SK-N-SH (cell line): ENCODE results near the gene NUDT22. TPM values are rescaled to one million over a fixed set of nuclear protein-coding genes. Genes with fewer than 3 reads are reported as not detected.
A peak's percentile ranks its signal among the peaks of the same experiment; 100 is the strongest.

Experiments
- CTCF ChIA-PET: fragments of 300-600, 350-600 bp; formaldehyde crosslinking; extraction: SDS; loops from one replicate; lab custom pipeline; 2021; lab: Yijun Ruan, JAX
- POLR2A ChIA-PET: fragments of 350-600 bp; sonication (Branson Sonifier 250); formaldehyde crosslinking; extraction: SDS; loops from one replicate; lab custom pipeline; 2020; ENCODE audit warnings: antibody characterized with exemption, inconsistent platforms; lab: Yijun Ruan, JAX
- DNase-seq: peaks from one replicate; pipeline ENCODE4 v3.0.0; 2012
- H2AFZ ChIP-seq: fragments of 200-600 bp; sonication (generic); 2 replicates; pipeline ENCODE4 v1.8.1; 2016; ENCODE audit warnings: antibody characterized with exemption, mild to moderate bottlenecking, low read depth
- H3F3A ChIP-seq: fragments of 200-600 bp; sonication (generic); replicated peaks from 2 replicates; pipeline ENCODE3; 2016; ENCODE audit warnings: antibody characterized with exemption, mild to moderate bottlenecking; ENCODE audit not compliant: insufficient read depth
- H3K27ac ChIP-seq, 2 experiments: fragments of 200-500 bp in 1 of 2; fragments of 200-600 bp in 1 of 2; sonication (Bioruptor generic) in 1 of 2; sonication (generic), shearing (Covaris generic) in 1 of 2; 2 replicates each; pipeline versions ENCODE4 v1.5.1 to v1.6.1; 2014 to 2016; ENCODE audit warnings: low read depth in 2 of 2, inconsistent platforms in 1 of 2, low read length in 1 of 2, mild to moderate bottlenecking in 1 of 2, mixed read lengths in 1 of 2
- H3K27me3 ChIP-seq: fragments of 200-600 bp; sonication (generic), shearing (Covaris generic); 2 replicates; pipeline ENCODE4 v1.6.1; 2016; ENCODE audit warnings: mixed run types; ENCODE audit not compliant: insufficient read depth
- H3K36me3 ChIP-seq, 2 experiments: fragments of 200-500 bp in 1 of 2; fragments of 200-600 bp in 1 of 2; sonication (Bioruptor generic) in 1 of 2; sonication (generic) in 1 of 2; replicated peaks in 1 of 2; 2 replicates each; pipeline versions ENCODE3 to v1.5.1; 2014 to 2016; ENCODE audit warnings: low read length in 1 of 2, mild to moderate bottlenecking in 1 of 2; ENCODE audit not compliant: insufficient read depth in 2 of 2, control insufficient read depth in 1 of 2
- H3K4me1 ChIP-seq, 2 experiments: fragments of 200-500 bp in 1 of 2; fragments of 200-600 bp in 1 of 2; sonication (Bioruptor generic) in 1 of 2; sonication (generic), shearing (Covaris generic) in 1 of 2; 2 replicates each; pipeline versions ENCODE4 v1.5.1 to v1.6.1; 2014 to 2016; ENCODE audit warnings: low read depth in 1 of 2, low read length in 1 of 2, mixed run types in 1 of 2; ENCODE audit not compliant: insufficient read depth in 2 of 2, control insufficient read depth in 1 of 2
- H3K4me2 ChIP-seq: fragments of 200-600 bp; sonication (generic), shearing (Covaris generic); 2 replicates; pipeline ENCODE4 v1.6.1; 2017; ENCODE audit warnings: mixed run types
- H3K4me3 ChIP-seq, 2 experiments: fragments of 200-500 bp in 1 of 2; fragments of 200-600 bp in 1 of 2; sonication (Bioruptor generic) in 1 of 2; sonication (generic), shearing (Covaris generic) in 1 of 2; 2 replicates each; pipeline versions ENCODE4 v1.5.1 to v1.8.1; 2014 to 2016; ENCODE audit warnings: low read depth in 2 of 2, inconsistent platforms in 1 of 2, low read length in 1 of 2, mild to moderate bottlenecking in 1 of 2, mixed read lengths in 1 of 2, moderate library complexity in 1 of 2
- H3K79me2 ChIP-seq: fragments of 200-600 bp; sonication (generic); 2 replicates; pipeline ENCODE4 v1.8.1; 2017; ENCODE audit warnings: mild to moderate bottlenecking; ENCODE audit not compliant: insufficient read depth
- H3K9ac ChIP-seq: fragments of 200-600 bp; sonication (generic); 2 replicates; pipeline ENCODE4 v1.6.1; 2017; ENCODE audit warnings: mixed run types
- H3K9me2 ChIP-seq: fragments of 200-600 bp; sonication (generic); 2 replicates; pipeline ENCODE4 v1.6.1; 2017; ENCODE audit warnings: mixed run types
- H3K9me3 ChIP-seq: fragments of 200-600 bp; sonication (generic); 2 replicates; pipeline ENCODE4 v1.6.1; 2017; ENCODE audit warnings: mixed run types, mild to moderate bottlenecking, moderate library complexity
- H4K20me1 ChIP-seq: fragments of 200-600 bp; sonication (generic); 2 replicates; pipeline ENCODE4 v1.6.1; 2017; ENCODE audit warnings: mild to moderate bottlenecking, mixed run types; ENCODE audit not compliant: insufficient read depth
- CHD2 ChIP-seq: fragments of 150-350 bp; IDR thresholded peaks from 2 replicates; pipeline ENCODE4 v1.6.1; 2018; ENCODE audit warnings: low read length; ENCODE audit not compliant: partially characterized antibody
- ELF1 ChIP-seq: IDR thresholded peaks from 2 replicates; pipeline ENCODE4 v1.4.0; 2012
- EZH2phosphoT487 ChIP-seq: fragments of 200-600 bp; sonication (generic); IDR thresholded peaks from 2 replicates; pipeline ENCODE4 v1.6.1; 2017; ENCODE audit warnings: low read depth, mixed run types, mild to moderate bottlenecking, antibody characterized with exemption, moderate library complexity, borderline replicate concordance
- FOSL2 ChIP-seq: IDR thresholded peaks from 2 replicates; pipeline ENCODE4 v1.4.0; 2012; ENCODE audit warnings: low read depth, mild to moderate bottlenecking, moderate library complexity, borderline replicate concordance
- FOXJ3 ChIP-seq: sonication (generic); formaldehyde crosslinking; IDR thresholded peaks from 2 replicates; pipeline ENCODE4 v1.5.1; 2020; ENCODE audit warnings: mild to moderate bottlenecking, missing genetic modification reagents
- IRF3 ChIP-seq: fragments of 150-350 bp; IDR thresholded peaks from 2 replicates; pipeline ENCODE4 v1.6.1; 2016; ENCODE audit warnings: mild to moderate bottlenecking, low read depth, low read length
- MEF2A ChIP-seq: IDR thresholded peaks from 2 replicates; pipeline ENCODE4 v1.4.0; 2012; ENCODE audit warnings: low read depth, borderline replicate concordance
- NFIC ChIP-seq: IDR thresholded peaks from 2 replicates; pipeline ENCODE4 v1.4.0; 2012; ENCODE audit warnings: borderline replicate concordance
- POLR2AphosphoS5 ChIP-seq: IDR thresholded peaks from 2 replicates; pipeline ENCODE4 v1.6.1; 2012; ENCODE audit warnings: low read depth, low read length
- RAD21 ChIP-seq: IDR thresholded peaks from 2 replicates; pipeline ENCODE4 v1.6.1; 2012; ENCODE audit warnings: mild to moderate bottlenecking, low read length
- RCOR1 ChIP-seq: fragments of 150-350 bp; IDR thresholded peaks from 2 replicates; pipeline ENCODE4 v1.6.1; 2017; ENCODE audit warnings: antibody characterized with exemption, low read length
- RXRA ChIP-seq: IDR thresholded peaks from 2 replicates; pipeline ENCODE4 v1.4.0; 2012; ENCODE audit warnings: low read depth, mild to moderate bottlenecking, borderline replicate concordance
- SIN3A ChIP-seq: IDR thresholded peaks from 2 replicates; pipeline ENCODE4 v1.6.1; 2012; ENCODE audit warnings: low read depth, mild to moderate bottlenecking, low read length, moderate library complexity, borderline replicate concordance
- TAF1 ChIP-seq: IDR thresholded peaks from 2 replicates; pipeline ENCODE4 v1.6.1; 2012; ENCODE audit warnings: low read depth, mild to moderate bottlenecking, low read length, moderate library complexity, borderline replicate concordance
- TCF12 ChIP-seq: IDR thresholded peaks from 2 replicates; pipeline ENCODE4 v1.4.0; 2012
- TEAD4 ChIP-seq: IDR thresholded peaks from 2 replicates; pipeline ENCODE4 v1.4.0; 2012; ENCODE audit warnings: mild to moderate bottlenecking, borderline replicate concordance; ENCODE audit not compliant: insufficient read depth
- WGBS: methylation state at CpG from one replicate; pipeline ENCODE4 v1.1.6; 2017; ENCODE audit warnings: low lambda C conversion rate; 5-methylcytosine and 5-hydroxymethylcytosine counted together
- polyA plus RNA-seq, 3 experiments: library from polyadenylated mRNA; depleted of rRNA; stranded (reverse); fragments of >200 nt; gene quantifications; 2 replicates each; pipeline ENCODE4 v1.2.3, GENCODE V29; 2012
- TF ChIP-seq, protein P1 (sequence below): IDR thresholded peaks from 2 replicates; pipeline ENCODE4 v1.6.1; 2012; ENCODE audit warnings: mild to moderate bottlenecking, low read depth, low read length, moderate library complexity

The NUDT22 gene
- polyA plus RNA-seq, 1 of the 3 experiments (the other 2 are of a cell fraction), result 72.7 TPM

- H3F3A ChIP-seq, result peaks cover 3% of the 10 kb centered on the region
- no peak overlapping the region; a peak in 1 of 4 replicates for H3K27ac ChIP-seq
- peak overlapping the region; percentile 88 to 90; a peak in 2 of 4 replicates for H3K4me3 ChIP-seq
- H3K27me3 ChIP-seq, result no peaks in the 10 kb centered on the region
- CTCF ChIA-PET, result interaction anchor here (1.4 to 4.6 kb wide), 7 partner anchors 10 to 50 kb away, joined by 4 to 119 read pairs (median 17); partner anchors contain the start of genes BAD, ESRRA, GPR137 and VEGFB
- H3K4me1 ChIP-seq, result peaks cover 10 to 25% of the 10 kb centered on the region in 2 experiments; a peak in 2 of 4 replicates
- POLR2A ChIA-PET, result interaction anchor here (0.9 to 12.4 kb wide), 3 partner anchors 9 to 17 kb away, joined by 3 to 112 read pairs (median 34); no protein-coding TSS in a partner anchor
- no peaks in the 10 kb centered on the region for H3K9me2 ChIP-seq
- DNase-seq, result no peak
- TF ChIP-seq TCF12, result no peak
- H3K9me3 ChIP-seq, result no peaks in the 10 kb centered on the region
- H3K79me2 ChIP-seq, result peaks cover 30% of the 10 kb centered on the region
- no peak overlapping the region for H2AFZ ChIP-seq
- peak overlapping the region; percentile 96 for H3K4me2 ChIP-seq
- no peak overlapping the region; the same call in 1 of the 2 replicates for H3K9ac ChIP-seq
- WGBS, result 85% methylated on average over 7 of the region's 8 CpGs
- H3K36me3 ChIP-seq, result peaks cover 10 to 24% of the 10 kb centered on the region in 2 experiments
- H4K20me1 ChIP-seq, result peaks cover 14% of the 10 kb centered on the region
Observed at GRCh38 chr11:64253043-64253442, 27.0 kb downstream of the NUDT22 start.

DNA sequence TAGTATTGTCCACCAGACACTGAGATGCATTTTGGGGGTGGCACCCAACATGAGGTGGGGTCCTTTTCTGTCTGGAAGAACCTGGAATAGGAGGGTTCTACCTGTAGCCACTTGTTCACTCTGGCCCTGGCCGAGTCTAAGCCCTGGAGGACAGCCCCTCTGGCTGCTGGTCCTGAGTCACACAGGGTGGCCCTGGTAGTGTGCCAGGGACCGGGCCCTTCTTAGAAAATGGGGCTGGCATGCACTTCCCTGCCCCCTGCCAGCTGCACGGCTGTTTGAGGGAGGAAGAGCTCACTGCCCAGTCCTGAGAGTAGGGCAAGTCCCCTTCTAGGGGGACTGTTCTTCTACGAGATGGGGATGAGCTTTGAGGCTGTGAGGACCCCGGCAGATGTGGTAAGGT lies 27.4 kb downstream of the NUDT22 start:
- peaks cover 10 to 25% of the 10 kb centered on the region in 2 experiments; a peak in 2 of 4 replicates for H3K4me1 ChIP-seq
- CTCF ChIA-PET, result interaction anchor here (1.5 to 1.6 kb wide), 2 partner anchors 9 to 10 kb away, joined by 4 to 15 read pairs; no protein-coding TSS in a partner anchor
- WGBS, result 100% methylated on average over 1 of the region's 5 CpGs

More for the DNA sequence above, 27.4 kb downstream of the NUDT22 start:
- Histone ChIP-seq H3F3A (peaks cover 3% of the 10 kb centered on the region), H3K9ac (no peak overlapping the region), H3K36me3 (peaks cover 10 to 26% of the 10 kb centered on the region in 2 experiments), H4K20me1 (peaks cover 14% of the 10 kb centered on the region), H3K4me3 (no peak overlapping the region), H3K9me3 (no peaks in the 10 kb centered on the region), H3K27me3 (no peaks in the 10 kb centered on the region), H3K79me2 (peaks cover 30% of the 10 kb centered on the region), H3K9me2 (no peaks in the 10 kb centered on the region), H3K27ac (no peak overlapping the region), H2AFZ (no peak overlapping the region), H3K4me2 (peak overlapping the region; percentile 96; the same call in 1 of the 2 replicates)
- TF ChIP-seq TEAD4 (no peak), NFIC (no peak), IRF3 (no peak), MEF2A (no peak), RCOR1 (no peak), CHD2 (no peak), RXRA (no peak), TAF1 (no peak), SIN3A (no peak), POLR2AphosphoS5 (no peak), EZH2phosphoT487 (no peak), ELF1 (no peak), FOSL2 (no peak), FOXJ3 (CRISPR knock-in tag) (no peak), RAD21 (no peak)
- TF ChIP-seq, protein P1, sequence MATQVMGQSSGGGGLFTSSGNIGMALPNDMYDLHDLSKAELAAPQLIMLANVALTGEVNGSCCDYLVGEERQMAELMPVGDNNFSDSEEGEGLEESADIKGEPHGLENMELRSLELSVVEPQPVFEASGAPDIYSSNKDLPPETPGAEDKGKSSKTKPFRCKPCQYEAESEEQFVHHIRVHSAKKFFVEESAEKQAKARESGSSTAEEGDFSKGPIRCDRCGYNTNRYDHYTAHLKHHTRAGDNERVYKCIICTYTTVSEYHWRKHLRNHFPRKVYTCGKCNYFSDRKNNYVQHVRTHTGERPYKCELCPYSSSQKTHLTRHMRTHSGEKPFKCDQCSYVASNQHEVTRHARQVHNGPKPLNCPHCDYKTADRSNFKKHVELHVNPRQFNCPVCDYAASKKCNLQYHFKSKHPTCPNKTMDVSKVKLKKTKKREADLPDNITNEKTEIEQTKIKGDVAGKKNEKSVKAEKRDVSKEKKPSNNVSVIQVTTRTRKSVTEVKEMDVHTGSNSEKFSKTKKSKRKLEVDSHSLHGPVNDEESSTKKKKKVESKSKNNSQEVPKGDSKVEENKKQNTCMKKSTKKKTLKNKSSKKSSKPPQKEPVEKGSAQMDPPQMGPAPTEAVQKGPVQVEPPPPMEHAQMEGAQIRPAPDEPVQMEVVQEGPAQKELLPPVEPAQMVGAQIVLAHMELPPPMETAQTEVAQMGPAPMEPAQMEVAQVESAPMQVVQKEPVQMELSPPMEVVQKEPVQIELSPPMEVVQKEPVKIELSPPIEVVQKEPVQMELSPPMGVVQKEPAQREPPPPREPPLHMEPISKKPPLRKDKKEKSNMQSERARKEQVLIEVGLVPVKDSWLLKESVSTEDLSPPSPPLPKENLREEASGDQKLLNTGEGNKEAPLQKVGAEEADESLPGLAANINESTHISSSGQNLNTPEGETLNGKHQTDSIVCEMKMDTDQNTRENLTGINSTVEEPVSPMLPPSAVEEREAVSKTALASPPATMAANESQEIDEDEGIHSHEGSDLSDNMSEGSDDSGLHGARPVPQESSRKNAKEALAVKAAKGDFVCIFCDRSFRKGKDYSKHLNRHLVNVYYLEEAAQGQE, result no peak
- POLR2A ChIA-PET, result no interaction called here
- no peak for DNase-seq
